Endothelial cell of hepatic sinusoid (primary cell): ENCODE data around the gene DNAJC28.
"Not testable (repeated sequence)": the region's sequence is repeated elsewhere in the genome, so short reads cannot be mapped to it uniquely, and the experiment has no call there.

Source experiments
- in situ Hi-C: cut with HindIII; loops from 2 replicates; pipeline ENCODE4 v1.10.0; 2017; ENCODE audit warnings: low sequenced_read_pairs

Gene DNAJC28

DNA sequence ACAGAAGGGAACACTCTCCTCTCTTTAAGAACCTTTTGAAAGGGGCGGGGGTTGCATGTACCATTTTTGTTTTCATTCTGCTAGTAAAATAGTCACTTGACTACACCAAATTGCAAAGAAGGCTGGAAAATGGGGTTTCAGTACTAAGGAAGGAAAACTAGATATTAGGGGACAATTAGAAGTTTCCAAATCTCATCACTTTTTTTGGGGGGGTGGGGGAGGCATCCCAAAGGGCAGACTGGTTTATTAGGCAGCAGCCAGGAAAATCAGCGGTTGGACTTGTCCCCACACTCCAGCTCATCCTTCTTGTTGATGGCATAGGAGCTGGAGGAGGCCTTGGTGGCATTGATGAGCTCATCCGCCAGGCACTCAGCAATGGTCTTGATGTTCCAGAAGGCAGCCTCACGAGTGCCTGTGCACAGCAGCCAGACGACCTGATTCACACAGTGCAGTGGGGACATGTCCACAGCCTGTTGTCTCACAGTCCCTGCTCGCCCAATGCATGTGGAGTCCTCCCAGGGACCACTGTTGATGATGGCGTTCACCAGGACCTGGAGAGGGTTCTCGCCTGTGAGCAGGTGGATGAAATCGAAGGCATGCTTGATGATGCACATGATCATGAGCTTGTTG lies 10.1 kb downstream of the DNAJC28 start:
- in situ Hi-C loops, result no loop called here

GRCh38 chr21:33480481-33481103 lies 10.9 kb downstream of the DNAJC28 start:
- in situ Hi-C loops, result no loop called here

DNA sequence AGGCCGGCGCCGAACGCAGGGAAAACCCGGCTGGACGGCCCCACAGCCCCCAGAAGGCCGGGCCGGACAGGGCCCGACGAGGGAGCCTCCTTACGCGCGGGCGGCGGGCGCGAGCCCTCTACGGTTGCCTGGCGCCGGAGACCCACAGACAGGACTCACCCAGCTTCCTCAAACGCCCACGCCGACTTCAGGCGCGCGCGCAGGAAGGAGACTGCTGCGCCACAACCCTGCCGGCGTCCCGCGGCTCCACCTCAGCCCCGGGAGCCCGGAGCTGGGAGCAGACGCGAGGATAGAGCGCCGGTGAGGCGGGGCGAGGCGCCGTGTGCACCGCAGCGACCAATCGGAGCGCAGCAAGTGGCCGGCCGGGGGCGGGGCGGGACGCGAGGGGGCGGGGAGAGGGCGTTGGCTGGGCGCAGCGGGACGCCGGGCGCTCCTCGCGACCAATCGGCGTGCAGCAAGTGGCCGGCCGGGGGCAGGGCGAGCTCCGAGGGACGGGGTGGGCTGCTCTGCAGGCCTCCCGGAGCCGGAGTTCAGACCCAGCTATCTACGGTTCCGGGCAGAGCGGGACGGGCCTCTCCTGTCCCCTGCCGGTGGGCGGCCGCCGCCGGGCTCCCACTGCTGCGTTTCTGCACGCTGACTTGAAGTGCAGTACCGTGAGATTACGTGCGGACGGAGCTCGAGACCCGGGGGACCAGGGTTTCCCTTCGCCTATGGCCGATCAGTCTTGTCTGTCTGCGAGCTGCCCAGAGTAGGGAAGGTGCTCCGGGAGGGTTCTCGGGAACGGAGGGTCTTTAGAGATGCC lies 11.6 kb downstream of the DNAJC28 start, which contains the start of gene TMEM50B:
TMEM50B (minus strand) TSS at position 296 of the 802 bp plus-strand sequence. CDS start 11,089 bp downstream, outside the sequence.
- in situ Hi-C loops, result no loop called here

- in situ Hi-C loops, result no loop called here
Observed at GRCh38 chr21:33478935-33479678, 12.4 kb downstream of the DNAJC28 start.

DNA sequence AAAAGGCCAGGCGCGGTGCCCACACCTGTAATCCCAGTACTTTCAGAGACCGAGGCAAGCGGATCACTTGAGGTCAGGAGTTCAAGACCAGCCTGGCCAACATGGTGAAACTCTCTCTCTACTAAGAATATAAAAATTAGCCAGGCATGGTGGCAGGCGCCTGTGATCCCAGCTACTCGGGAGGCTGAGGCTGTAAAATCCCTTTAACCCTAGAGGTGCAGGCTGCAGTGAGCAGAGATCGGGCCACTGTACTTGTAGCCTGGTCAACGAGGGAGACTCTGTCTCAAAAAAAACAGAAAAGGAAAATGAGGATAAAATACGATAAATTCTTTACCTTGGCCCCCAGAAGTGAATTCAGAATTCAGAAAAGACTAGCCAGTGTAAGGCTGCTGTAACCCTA lies 13.3 kb downstream of the DNAJC28 start:
- in situ Hi-C loops, result no loop called here

GRCh38 chr21:33477066-33477465 lies 14.4 kb downstream of the DNAJC28 start:
- in situ Hi-C loops, result no loop called here

- in situ Hi-C loops, result no loop called here
Observed at GRCh38 chr21:33473344-33473743, 18.2 kb downstream of the DNAJC28 start.

GRCh38 chr21:33470701-33471100 lies 20.8 kb downstream of the DNAJC28 start:
- in situ Hi-C loops, result no loop called here

DNA sequence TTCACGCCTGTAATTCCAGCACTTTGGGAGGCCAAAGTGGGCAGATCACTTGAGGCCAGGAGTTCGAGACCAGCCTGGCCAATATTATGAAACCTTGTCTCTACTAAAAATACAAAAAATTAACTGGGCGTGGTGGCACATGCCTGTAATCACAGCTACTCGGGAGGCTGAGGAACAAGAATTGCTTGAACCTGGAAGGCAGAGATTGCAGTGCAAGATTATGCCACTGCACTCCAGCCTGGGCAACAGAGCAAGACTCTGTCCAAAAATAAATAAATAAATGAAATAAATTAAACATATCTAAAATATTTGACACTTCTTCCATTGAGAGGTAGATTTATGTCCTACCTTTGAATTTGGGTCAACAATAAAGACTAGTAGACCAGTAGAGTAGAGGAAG lies 22.3 kb downstream of the DNAJC28 start:
- in situ Hi-C loops, result not testable (repeated sequence)

DNA sequence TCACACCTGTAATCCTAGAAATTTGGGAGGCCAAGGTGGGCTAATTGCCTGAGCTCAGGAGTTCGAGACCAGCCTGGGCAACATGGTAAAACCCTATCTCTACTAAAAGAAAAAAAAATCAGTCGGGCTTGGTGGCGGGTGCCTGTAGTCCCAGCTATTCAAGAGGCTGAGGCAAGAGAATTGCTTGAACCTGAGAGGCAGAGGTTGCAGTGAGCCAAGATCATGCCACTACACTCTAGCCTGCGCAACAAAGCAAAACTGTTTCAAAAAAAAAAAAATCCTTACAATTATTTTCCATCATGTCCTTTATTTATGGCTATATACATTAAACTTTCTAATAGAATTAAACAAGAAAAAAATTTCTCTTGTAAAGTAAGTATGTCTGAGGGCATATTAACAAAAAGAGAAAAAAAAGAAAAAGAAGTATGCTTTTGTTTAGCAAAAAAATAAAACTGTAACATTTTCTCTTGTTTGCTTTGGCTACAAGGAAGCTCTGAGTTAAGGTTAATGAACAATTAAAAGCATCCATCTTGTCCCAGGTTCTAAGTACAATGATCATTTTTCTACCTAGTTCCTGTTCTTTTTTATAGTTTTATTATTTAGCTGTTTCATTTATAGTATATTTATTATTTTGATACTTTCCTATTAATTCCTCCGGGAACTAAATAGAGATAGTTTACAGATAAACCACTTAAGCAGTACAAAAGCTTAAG lies 29.8 kb downstream of the DNAJC28 start:
- in situ Hi-C loops, result no loop called here

- in situ Hi-C loops, result loop anchor here (10.0 kb wide), 1 partner anchor 254 kb away; no protein-coding TSS in a partner anchor
Observed at GRCh38 chr21:33458861-33459260, 32.7 kb downstream of the DNAJC28 start.

DNA sequence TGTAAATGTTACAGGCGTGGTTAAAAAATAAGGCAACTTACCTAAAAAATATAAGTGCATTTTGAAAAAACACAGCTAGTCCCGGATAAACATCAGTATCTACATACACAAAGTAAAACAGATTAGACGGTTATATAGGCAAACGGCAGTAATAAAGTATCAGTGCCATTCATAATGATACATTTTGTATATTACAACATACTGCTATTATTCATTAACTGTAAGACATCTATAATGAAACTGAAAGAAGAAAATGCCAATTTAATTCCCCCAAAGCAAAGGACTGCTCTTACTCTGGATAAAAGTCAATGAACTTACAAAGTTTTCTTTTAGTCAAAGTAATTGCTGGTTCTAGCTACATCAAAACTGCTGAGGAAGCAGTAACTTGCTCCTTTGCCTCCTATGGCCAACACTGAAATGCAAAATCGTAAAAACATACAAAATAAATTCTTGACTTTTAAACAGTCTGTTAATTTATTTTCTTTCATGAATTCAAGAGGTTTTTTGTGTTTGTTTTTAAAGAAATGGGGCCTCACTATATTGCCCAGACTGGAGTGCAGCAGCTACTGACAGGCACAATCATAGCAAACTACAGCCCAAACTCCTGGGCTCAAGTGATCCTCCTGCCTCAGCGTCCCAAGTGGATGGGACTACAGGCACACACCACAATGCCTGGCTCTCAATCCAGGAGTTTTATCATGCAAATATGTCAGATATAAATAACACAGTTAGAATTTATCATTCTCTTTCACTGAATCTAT lies 35.6 kb downstream of the DNAJC28 start:
- in situ Hi-C loops, result loop anchor here (10.0 kb wide), 1 partner anchor 251 kb away; no protein-coding TSS in a partner anchor

DNA sequence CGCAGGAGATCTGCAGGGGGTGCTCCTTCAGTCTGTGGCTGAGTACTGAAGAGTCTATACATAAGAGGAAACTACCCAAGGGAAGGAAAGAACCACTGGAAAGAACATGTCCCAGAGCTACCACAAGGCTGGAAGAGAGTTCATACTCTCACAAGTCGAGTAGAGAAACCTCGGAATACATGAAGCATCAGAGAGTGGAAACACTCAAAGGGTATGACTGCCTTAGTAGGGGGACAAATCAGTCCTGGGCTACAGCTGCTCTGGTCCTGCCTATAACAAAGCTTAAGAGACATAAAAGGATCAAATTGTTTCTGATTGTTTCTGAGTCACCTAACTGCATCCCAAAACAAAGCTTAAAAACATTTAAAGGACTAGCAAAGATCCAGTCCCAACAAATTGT lies 39.2 kb downstream of the DNAJC28 start:
- in situ Hi-C loops, result loop anchor here (10.0 kb wide), 1 partner anchor 248 kb away; no protein-coding TSS in a partner anchor

DNA sequence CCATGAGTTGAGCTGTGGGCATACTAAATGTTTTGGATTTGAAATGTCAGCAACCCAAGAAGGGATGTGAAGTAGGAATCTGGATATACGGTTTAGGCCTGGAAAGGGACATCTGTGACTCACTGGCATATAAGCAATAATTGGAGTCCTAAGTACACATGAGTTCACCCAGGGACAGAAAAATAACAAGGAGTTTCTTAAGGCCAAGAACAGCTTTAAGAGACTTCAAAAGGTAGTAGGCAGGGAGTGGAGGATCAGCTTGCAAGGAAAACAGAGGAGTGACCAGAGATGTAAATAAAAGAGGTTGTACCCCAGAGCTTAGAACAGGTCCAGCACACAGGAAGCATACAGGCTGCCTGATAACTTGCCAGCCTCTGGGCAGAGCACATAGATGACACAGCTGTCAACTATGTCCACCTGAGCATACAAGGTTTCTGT lies 39.9 kb downstream of the DNAJC28 start:
- in situ Hi-C loops, result loop anchor here (10.0 kb wide), 1 partner anchor 247 kb away; no protein-coding TSS in a partner anchor

DNA sequence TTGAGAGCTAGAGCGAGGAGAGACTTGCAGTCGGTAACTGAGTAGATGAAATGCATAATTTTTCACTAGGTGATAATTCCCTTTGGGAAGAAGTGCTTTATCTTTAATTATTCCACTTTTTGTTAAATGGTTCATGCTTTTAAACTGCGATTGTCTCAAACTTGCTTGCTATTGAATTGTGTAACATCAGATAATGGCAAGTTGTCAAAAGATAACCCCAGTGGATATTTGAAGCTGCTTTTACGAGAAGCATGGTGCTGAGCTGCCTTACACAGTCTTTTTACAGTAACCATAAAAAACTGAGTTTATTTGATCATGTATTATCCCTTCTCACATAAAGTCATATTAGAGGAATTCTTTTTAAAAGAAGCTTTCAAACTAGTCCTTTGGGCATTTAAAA lies 41.9 kb downstream of the DNAJC28 start:
- in situ Hi-C loops, result loop anchor here (10.0 kb wide), 1 partner anchor 245 kb away; no protein-coding TSS in a partner anchor

DNA sequence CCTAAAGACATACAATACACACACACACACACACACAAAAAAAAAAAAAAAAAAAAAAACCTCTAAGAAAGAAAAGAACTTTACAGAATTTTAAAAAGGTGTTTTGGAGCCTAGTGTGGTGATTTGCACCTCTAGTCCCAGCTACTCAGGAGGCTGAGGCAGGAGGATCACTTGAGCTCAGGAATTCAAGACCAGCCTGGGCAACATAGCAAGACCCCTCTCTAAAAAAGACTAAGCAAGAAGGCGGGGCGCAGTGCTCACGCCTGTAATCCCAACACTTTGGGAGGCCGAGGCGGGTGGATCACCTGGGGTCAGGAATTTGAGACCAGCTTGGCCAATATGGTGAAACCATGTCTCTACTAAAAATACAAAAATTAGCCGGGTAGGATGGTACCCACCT lies 44.9 kb downstream of the DNAJC28 start:
- in situ Hi-C loops, result not testable (repeated sequence)

GRCh38 chr21:33444499-33444898 lies 47.0 kb downstream of the DNAJC28 start:
- in situ Hi-C loops, result no loop called here

GRCh38 chr21:33443194-33443593 lies 48.3 kb downstream of the DNAJC28 start:
- in situ Hi-C loops, result no loop called here
